Measurements from ENCODE around the gene ZRANB1. TPM values are rescaled to one million over a fixed set of nuclear protein-coding genes. Genes with fewer than 3 reads are reported as not detected.
A peak's percentile ranks its signal among the peaks of the same experiment; 100 is the strongest.

ZRANB1 gene
- total and polyA plus RNA-seq, 2 of the 13 experiments (the other 11 are each of a cell fraction or from before 2014, with no cell fraction given): 10.3 to 19.6 TPM

GRCh38 chr10:124952123-124952522 lies 10.2 kb downstream of the ZRANB1 start:
- WGBS (ENCODE audit: low lambda C conversion rate): over 99% methylated on average over 6 of the region's 6 CpGs
- no peak for DNase-seq (ENCODE audit: low spot score)
- peaks cover 33% of the 10 kb centered on the region for H4K20me1 ChIP-seq (ENCODE audit: insufficient read depth, low read length)

More at GRCh38 chr10:124952123-124952522, 10.2 kb downstream of the ZRANB1 start:
- Histone ChIP-seq H3K4me2 (ENCODE audit: low read depth, low read length) (no peak overlapping the region), H3K9me3 (ENCODE audit: low read length) (no peaks in the 10 kb centered on the region), H3K36me3 (replicated peaks in 1 of 2; ENCODE audit: control insufficient read depth in 1 of 2, insufficient read depth in 2 of 2, low read length in 2 of 2) (peaks cover 5 to 16% of the 10 kb centered on the region in 2 experiments; a peak in 2 of 5 replicates), H3K79me2 (ENCODE audit: insufficient read depth, low read length) (peaks cover 67% of the 10 kb centered on the region), H3K9ac (ENCODE audit: insufficient read depth, low read depth, low read length) (no peak overlapping the region), H3K4me1 (ENCODE audit: insufficient read depth, low read length) (peaks cover 13% of the 10 kb centered on the region), H2AFZ (ENCODE audit: low read length) (no peak overlapping the region), H3K27me3 (ENCODE audit: control insufficient read depth in 1 of 2, insufficient read depth in 2 of 2, low read length in 2 of 2) (no peaks in the 10 kb centered on the region; a peak in 1 of 5 replicates), H3K4me3 (replicated peaks in 1 of 3; ENCODE audit: insufficient read depth in 1 of 3, low read depth in 2 of 3, low read length in 3 of 3) (no peak overlapping the region), H3K27ac (ENCODE audit: extremely low read length, insufficient read depth, low read length) (no peak overlapping the region)
- in situ Hi-C loops (cut with HindIII; ENCODE audit: extremely low pct_ligation_motif_present, low pct_unique_long_range_greater_than_20kb): no loop called here
- CTCF ChIA-PET (ENCODE audit: low intra/inter-chr PET ratio, low total read pairs): no interaction called here
- ATAC-seq (no peak), FAIRE-seq (no peak)
- TF ChIP-seq ZNF326 (CRISPR knock-in tag; IDR thresholded peaks at IDR 0.05; ENCODE audit: borderline replicate concordance) (no peak), ZBTB49 (CRISPR knock-in tag; IDR thresholded peaks at IDR 0.05; ENCODE audit: borderline replicate concordance) (no peak), RBM22 (optimal IDR thresholded peaks at IDR 0.05; ENCODE audit: low read length) (peak; percentile 29)
- TF ChIP-seq, protein P1, sequence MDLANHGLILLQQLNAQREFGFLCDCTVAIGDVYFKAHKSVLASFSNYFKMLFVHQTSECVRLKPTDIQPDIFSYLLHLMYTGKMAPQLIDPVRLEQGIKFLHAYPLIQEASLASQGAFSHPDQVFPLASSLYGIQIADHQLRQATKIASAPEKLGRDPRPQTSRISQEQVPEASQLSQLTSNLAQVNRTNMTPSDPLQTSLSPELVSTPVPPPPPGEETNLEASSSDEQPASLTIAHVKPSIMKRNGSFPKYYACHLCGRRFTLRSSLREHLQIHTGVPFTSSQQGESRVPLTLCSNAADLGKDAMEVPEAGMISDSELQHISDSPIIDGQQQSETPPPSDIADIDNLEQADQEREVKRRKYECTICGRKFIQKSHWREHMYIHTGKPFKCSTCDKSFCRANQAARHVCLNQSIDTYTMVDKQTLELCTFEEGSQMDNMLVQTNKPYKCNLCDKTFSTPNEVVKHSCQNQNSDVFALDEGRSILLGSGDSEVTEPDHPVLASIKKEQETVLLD (CRISPR knock-in tag; IDR thresholded peaks at IDR 0.05; ENCODE audit: low read depth): no peak
- no TSS peak for BruUV-seq (replicated peaks)
- intact Hi-C loops (cut with micrococcal nuclease; ENCODE audit: unreplicated experiment): no loop called here
- POLR2A ChIA-PET: no interaction called here

All from HepG2 (cell line).